ENCODE results near the gene MRPL32.

MRPL32 gene

GRCh38 chr7:42929449-42929848, 2.7 kb upstream of the MRPL32 start:
- no peak overlapping the region for H3K27ac ChIP-seq (ENCODE audit: low read length)
- peaks cover 49% of the 10 kb centered on the region for H3K36me3 ChIP-seq (ENCODE audit: insufficient read depth, low read length)
- peak overlapping the region in 1 of 2 experiments; percentile 79; a peak in 1 of 4 replicates for H3K4me3 ChIP-seq (ENCODE audit: low read depth in 1 of 2, low read length in 2 of 2)
- TF ChIP-seq CTCF (IDR thresholded peaks at IDR 0.05; ENCODE audit: borderline replicate concordance, extremely low read depth, low read length, poor library complexity, severe bottlenecking): no peak
- no peak for TF ChIP-seq EZH2 (IDR thresholded peaks at IDR 0.05; ENCODE audit: borderline replicate concordance, low read depth, low read length, severe bottlenecking)
- peaks cover 55% of the 10 kb centered on the region for H4K20me1 ChIP-seq (ENCODE audit: insufficient read depth, low read length)
- H2AFZ ChIP-seq (ENCODE audit: low read depth, low read length): no peak overlapping the region
- no peaks in the 10 kb centered on the region for H3K9me3 ChIP-seq (ENCODE audit: insufficient read depth, low read length, severe bottlenecking)
- H3K9ac ChIP-seq (ENCODE audit: low read depth, low read length): peak overlapping the region; percentile 94
- H3K4me2 ChIP-seq (ENCODE audit: insufficient read depth, low read length): peak overlapping the region; percentile 87
- no peak for DNase-seq
- H3K4me1 ChIP-seq (ENCODE audit: insufficient read depth, low read length): peaks cover 51% of the 10 kb centered on the region
- no peaks in the 10 kb centered on the region for H3K27me3 ChIP-seq (ENCODE audit: insufficient read depth, low read length, poor library complexity)
- ATAC-seq (ENCODE audit: insufficient read depth, low read depth): no peak
- peaks cover 96% of the 10 kb centered on the region for H3K79me2 ChIP-seq (ENCODE audit: insufficient read depth, low read length)

GRCh38 chr7:42930889-42931288, 1.3 kb upstream of the MRPL32 start:
- H3K36me3 ChIP-seq (ENCODE audit: insufficient read depth, low read length): peaks cover 47% of the 10 kb centered on the region
- no peaks in the 10 kb centered on the region for H3K27me3 ChIP-seq (ENCODE audit: insufficient read depth, low read length, poor library complexity)
- DNase-seq (no peak), ATAC-seq (ENCODE audit: insufficient read depth, low read depth) (no peak)
- H2AFZ ChIP-seq (ENCODE audit: low read depth, low read length): no peak overlapping the region
- peaks cover 52% of the 10 kb centered on the region for H3K4me1 ChIP-seq (ENCODE audit: insufficient read depth, low read length)
- peak overlapping the region; percentile 94 for H3K9ac ChIP-seq (ENCODE audit: low read depth, low read length)
- peaks cover 94% of the 10 kb centered on the region for H3K79me2 ChIP-seq (ENCODE audit: insufficient read depth, low read length)
- peak overlapping the region; percentile 79 to 93 for H3K4me3 ChIP-seq (ENCODE audit: low read depth in 1 of 2, low read length in 2 of 2)
- TF ChIP-seq CTCF (IDR thresholded peaks at IDR 0.05; ENCODE audit: borderline replicate concordance, extremely low read depth, low read length, poor library complexity, severe bottlenecking) (no peak), EZH2 (IDR thresholded peaks at IDR 0.05; ENCODE audit: borderline replicate concordance, low read depth, low read length, severe bottlenecking) (no peak)
- H3K9me3 ChIP-seq (ENCODE audit: insufficient read depth, low read length, severe bottlenecking): no peaks in the 10 kb centered on the region
- peak overlapping the region; percentile 96 for H3K27ac ChIP-seq (ENCODE audit: low read length)
- peaks cover 43% of the 10 kb centered on the region for H4K20me1 ChIP-seq (ENCODE audit: insufficient read depth, low read length)
- H3K4me2 ChIP-seq (ENCODE audit: insufficient read depth, low read length): peak overlapping the region; percentile 87

- Histone ChIP-seq H3K4me2 (ENCODE audit: insufficient read depth, low read length) (peak overlapping the region; percentile 87), H3K4me3 (ENCODE audit: low read depth in 1 of 2, low read length in 2 of 2) (peak overlapping the region; percentile 79 to 93), H2AFZ (ENCODE audit: low read depth, low read length) (peak overlapping the region; percentile 95), H3K79me2 (ENCODE audit: insufficient read depth, low read length) (peaks cover 92% of the 10 kb centered on the region), H3K9ac (ENCODE audit: low read depth, low read length) (peak overlapping the region; percentile 94), H4K20me1 (ENCODE audit: insufficient read depth, low read length) (peaks cover 42% of the 10 kb centered on the region), H3K27ac (ENCODE audit: low read length) (peak overlapping the region; percentile 96), H3K4me1 (ENCODE audit: insufficient read depth, low read length) (peaks cover 52% of the 10 kb centered on the region), H3K9me3 (ENCODE audit: insufficient read depth, low read length, severe bottlenecking) (no peaks in the 10 kb centered on the region), H3K36me3 (ENCODE audit: insufficient read depth, low read length) (peaks cover 46% of the 10 kb centered on the region), H3K27me3 (ENCODE audit: insufficient read depth, low read length, poor library complexity) (no peaks in the 10 kb centered on the region)
- peak; percentile 30 for DNase-seq
- TF ChIP-seq CTCF (IDR thresholded peaks at IDR 0.05; ENCODE audit: borderline replicate concordance, extremely low read depth, low read length, poor library complexity, severe bottlenecking): no peak
- ATAC-seq (ENCODE audit: insufficient read depth, low read depth): no peak
Observed at GRCh38 chr7:42931447-42931833, 736 bp upstream of the MRPL32 start.
